DND-41 (cell line): ENCODE data around the gene MED6.

ENCODE experiments used
- EZH2 ChIP-seq: IDR thresholded peaks from 3 replicates; pipeline ENCODE4 v1.6.1; 2012; ENCODE audit warnings: borderline replicate concordance, low read depth, mild to moderate bottlenecking, moderate library complexity, low read length, inconsistent platforms; ENCODE audit not compliant: severe bottlenecking
- TF ChIP-seq, protein P1 (sequence below): IDR thresholded peaks from 2 replicates; pipeline ENCODE4 v1.5.1; 2012; ENCODE audit warnings: borderline replicate concordance, low read length, moderate library complexity, mild to moderate bottlenecking; ENCODE audit not compliant: poor library complexity, severe bottlenecking; ENCODE audit errors: extremely low read depth

GRCh38 chr14:70649803-70650202 lies 49.3 kb upstream of the MED6 start:
- TF ChIP-seq, protein P1, sequence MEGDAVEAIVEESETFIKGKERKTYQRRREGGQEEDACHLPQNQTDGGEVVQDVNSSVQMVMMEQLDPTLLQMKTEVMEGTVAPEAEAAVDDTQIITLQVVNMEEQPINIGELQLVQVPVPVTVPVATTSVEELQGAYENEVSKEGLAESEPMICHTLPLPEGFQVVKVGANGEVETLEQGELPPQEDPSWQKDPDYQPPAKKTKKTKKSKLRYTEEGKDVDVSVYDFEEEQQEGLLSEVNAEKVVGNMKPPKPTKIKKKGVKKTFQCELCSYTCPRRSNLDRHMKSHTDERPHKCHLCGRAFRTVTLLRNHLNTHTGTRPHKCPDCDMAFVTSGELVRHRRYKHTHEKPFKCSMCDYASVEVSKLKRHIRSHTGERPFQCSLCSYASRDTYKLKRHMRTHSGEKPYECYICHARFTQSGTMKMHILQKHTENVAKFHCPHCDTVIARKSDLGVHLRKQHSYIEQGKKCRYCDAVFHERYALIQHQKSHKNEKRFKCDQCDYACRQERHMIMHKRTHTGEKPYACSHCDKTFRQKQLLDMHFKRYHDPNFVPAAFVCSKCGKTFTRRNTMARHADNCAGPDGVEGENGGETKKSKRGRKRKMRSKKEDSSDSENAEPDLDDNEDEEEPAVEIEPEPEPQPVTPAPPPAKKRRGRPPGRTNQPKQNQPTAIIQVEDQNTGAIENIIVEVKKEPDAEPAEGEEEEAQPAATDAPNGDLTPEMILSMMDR = no peak
- TF ChIP-seq EZH2 = no peak
